GM18870 (cell line): ENCODE results near the gene EIF2AK3.
A peak's percentile ranks its signal among the peaks of the same experiment; 100 is the strongest.
"Not testable (repeated sequence)": the region's sequence is repeated elsewhere in the genome, so short reads cannot be mapped to it uniquely, and the experiment has no call there.

ENCODE experiments used
- ATAC-seq: cut with Tn5 transposase; IDR thresholded peaks from one replicate; pipeline ENCODE4 v1.9.1; 2021; ENCODE audit warnings: moderate library complexity; ENCODE audit not compliant: unreplicated experiment

EIF2AK3 gene

GRCh38 chr2:88627055-88627855 is at the start of gene EIF2AK3:
Gene EIF2AK3 (minus strand): TSS chr2:88627464. CDS start chr2:88627274, 190 bp downstream.
- ATAC-seq, result peak; percentile 93

- ATAC-seq, result no peak
Measured at GRCh38 chr2:88673363-88673762, 46.1 kb upstream of the EIF2AK3 start.

GRCh38 chr2:88671786-88672427 is 44.6 kb upstream of the EIF2AK3 start:
- peak; percentile 41 for ATAC-seq

GRCh38 chr2:88669482-88670214 is 42.4 kb upstream of the EIF2AK3 start:
- peak; percentile 72 for ATAC-seq

DNA sequence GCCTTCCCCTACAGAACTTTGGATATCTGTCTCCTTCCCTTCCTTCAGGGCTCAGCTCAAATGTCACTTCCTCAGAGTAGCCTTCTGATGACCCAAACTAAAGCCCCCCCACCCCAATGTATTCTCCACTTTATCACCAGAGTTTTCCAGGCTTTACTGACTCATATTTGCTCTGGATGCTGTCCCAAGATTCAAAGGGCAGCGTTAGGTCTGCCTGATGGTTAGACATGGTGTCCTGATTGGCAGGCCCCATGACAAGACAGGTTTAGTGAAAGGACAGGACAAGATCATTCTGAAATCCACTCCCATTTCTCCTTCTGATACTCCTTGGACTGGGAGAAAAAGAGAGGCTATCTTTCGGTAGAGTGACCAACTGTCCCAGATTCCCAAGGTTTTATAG is 41.6 kb upstream of the EIF2AK3 start:
- ATAC-seq, result no peak

- ATAC-seq, result no peak
Measured at GRCh38 chr2:88667219-88667618, 40.0 kb upstream of the EIF2AK3 start.

DNA sequence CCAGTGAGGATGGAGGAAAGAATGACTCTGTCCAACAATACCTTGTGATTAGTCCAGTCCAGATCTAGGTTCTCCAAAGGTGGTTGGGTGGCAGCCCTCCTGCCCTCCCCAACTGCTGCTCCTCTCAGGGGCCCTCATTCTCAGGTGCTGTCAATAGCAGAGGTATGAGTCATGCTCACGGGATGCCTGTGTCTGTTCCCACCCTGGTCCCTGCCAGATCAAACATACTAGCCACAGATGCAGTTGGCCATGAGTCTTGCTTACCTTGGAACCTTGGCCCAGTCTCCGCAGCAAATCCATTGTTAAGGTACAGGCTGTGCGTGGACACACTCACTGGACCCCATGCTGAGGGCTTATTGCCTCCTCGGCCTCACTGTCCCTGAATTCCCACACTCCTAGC is 39.3 kb upstream of the EIF2AK3 start:
- ATAC-seq, result no peak

GRCh38 chr2:88660622-88661021 is 33.4 kb upstream of the EIF2AK3 start:
- ATAC-seq, result no peak

- ATAC-seq, result no peak
Measured at GRCh38 chr2:88659538-88659915, 32.3 kb upstream of the EIF2AK3 start.

- no peak for ATAC-seq
Measured at GRCh38 chr2:88658881-88659537, 31.7 kb upstream of the EIF2AK3 start.

GRCh38 chr2:88658326-88658725 is 31.1 kb upstream of the EIF2AK3 start:
- no peak for ATAC-seq

DNA sequence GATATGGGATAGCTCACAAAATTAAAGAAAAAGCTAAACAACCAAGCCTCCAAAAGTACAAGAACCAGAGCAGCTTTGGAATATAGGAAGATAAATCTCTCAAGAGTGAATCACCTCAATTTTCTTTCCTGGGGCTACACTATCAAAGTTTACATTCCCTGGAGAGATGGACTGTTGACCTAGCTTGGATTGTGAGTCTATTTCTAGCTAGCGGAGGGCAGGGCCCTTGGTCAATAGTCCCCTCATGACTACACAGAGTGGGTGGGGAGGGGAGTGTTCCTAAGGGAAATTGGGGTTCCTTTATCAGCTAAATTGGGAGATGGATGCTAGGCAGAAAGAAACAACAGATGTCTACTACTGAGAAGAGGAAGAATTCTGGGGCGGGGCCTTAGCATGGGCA is 29.9 kb upstream of the EIF2AK3 start:
- ATAC-seq, result no peak

- ATAC-seq, result no peak
Measured at GRCh38 chr2:88656690-88657089, 29.4 kb upstream of the EIF2AK3 start.

GRCh38 chr2:88654714-88655113 is 27.4 kb upstream of the EIF2AK3 start:
- no peak for ATAC-seq

DNA sequence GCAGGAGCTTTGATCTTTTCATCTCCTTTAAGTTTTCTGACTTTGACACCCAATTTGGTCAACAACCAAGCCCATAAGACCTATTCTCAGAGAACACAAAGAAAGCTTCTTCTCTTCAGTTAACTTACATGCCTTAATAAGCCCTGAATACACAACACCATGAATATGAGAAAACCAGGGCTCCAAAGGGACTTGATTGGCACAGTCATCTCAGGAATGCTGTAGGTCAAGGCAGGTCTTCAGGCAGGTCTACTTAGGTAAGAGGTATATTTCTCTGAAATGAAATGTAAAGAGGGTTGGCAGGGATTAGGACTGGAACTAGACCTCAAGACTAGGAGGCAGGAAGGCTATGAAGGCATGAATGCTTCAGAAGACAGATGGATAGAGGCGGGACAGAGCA is 24.4 kb upstream of the EIF2AK3 start:
- no peak for ATAC-seq

GRCh38 chr2:88645291-88645882 is 18.1 kb upstream of the EIF2AK3 start:
- ATAC-seq, result not testable (repeated sequence)

- ATAC-seq, result no peak
Measured at GRCh38 chr2:88642278-88642677, 15.0 kb upstream of the EIF2AK3 start.

- ATAC-seq, result no peak
Measured at GRCh38 chr2:88641330-88641729, 14.1 kb upstream of the EIF2AK3 start.

DNA sequence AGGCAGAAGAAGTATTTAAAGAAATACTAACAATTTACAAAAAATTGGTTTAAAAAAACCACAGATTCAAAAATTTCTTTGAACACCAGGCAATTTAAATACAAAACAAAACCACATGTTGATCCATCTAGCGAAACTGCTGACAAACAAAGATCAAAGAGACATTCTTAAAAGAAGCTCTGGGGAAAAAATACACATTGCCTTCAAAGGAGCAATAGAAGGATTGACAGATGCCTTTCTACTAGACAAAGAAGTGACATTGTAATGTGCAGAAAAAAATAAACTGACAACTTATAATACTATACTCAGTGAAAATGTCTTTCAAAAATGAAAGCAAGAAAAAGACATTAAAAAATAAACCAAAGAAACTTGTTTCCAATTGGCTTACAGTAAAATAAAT is 12.6 kb upstream of the EIF2AK3 start:
- ATAC-seq, result no peak

- no peak for ATAC-seq
Measured at GRCh38 chr2:88638743-88639142, 11.5 kb upstream of the EIF2AK3 start.

GRCh38 chr2:88638123-88638650 is 10.9 kb upstream of the EIF2AK3 start:
- no peak for ATAC-seq
